H1 (cell line): ENCODE results near the gene ARHGAP21. TPM values are rescaled to one million over a fixed set of nuclear protein-coding genes. Genes with fewer than 3 reads are reported as not detected.
"Not testable (repeated sequence)": the region's sequence is repeated elsewhere in the genome, so short reads cannot be mapped to it uniquely, and the experiment has no call there.

Experiments used
- CTCF ChIA-PET: fragments of 300-600 bp; sonication (Branson Sonifier 250); formaldehyde crosslinking; loops from one replicate; lab custom pipeline; 2021; ENCODE audit not compliant: partially characterized antibody; lab: Charles Lee
- POLR2A ChIA-PET: fragments of 300-600 bp; sonication (Branson Sonifier 250); formaldehyde crosslinking; loops from one replicate; lab custom pipeline; 2021; ENCODE audit warnings: inconsistent platforms; ENCODE audit not compliant: partially characterized antibody; lab: Charles Lee
- DNase-seq, 2 experiments: peaks; one replicate each; pipeline versions ENCODE4 v3.0.0 to v3.0.0-alpha.2; 2010 to 2022; ENCODE audit warnings: low spot score in 2 of 2, low read depth in 1 of 2, mixed read lengths in 1 of 2
- FAIRE-seq: peaks from 2 replicates; lab custom pipeline; 2011; peaks lifted over from hg19 to GRCh38; lab: Jason Lieb, UNC
- H2AFZ ChIP-seq: 2 replicates; pipeline ENCODE4 v1.8.1; 2012; ENCODE audit warnings: low read length, inconsistent platforms
- H2AK5ac ChIP-seq: 2 replicates; pipeline ENCODE4 v1.6.1; 2013; ENCODE audit warnings: low read depth, low read length
- H2BK120ac ChIP-seq: replicated peaks from 2 replicates; pipeline ENCODE3; 2013; ENCODE audit warnings: low read depth, low read length, inconsistent platforms
- H2BK12ac ChIP-seq: 2 replicates; pipeline ENCODE4 v1.6.1; 2013; ENCODE audit warnings: low read depth, low read length
- H2BK15ac ChIP-seq: 2 replicates; pipeline ENCODE4 v1.6.1; 2013; ENCODE audit warnings: low read length
- H2BK20ac ChIP-seq: 2 replicates; pipeline ENCODE4 v1.6.1; 2013; ENCODE audit warnings: low read length
- H2BK5ac ChIP-seq: 2 replicates; pipeline ENCODE4 v1.6.1; 2013; ENCODE audit warnings: low read depth, low read length
- H3K14ac ChIP-seq: 2 replicates; pipeline ENCODE4 v1.6.1; 2013; ENCODE audit warnings: inconsistent platforms; ENCODE audit not compliant: insufficient read length
- H3K18ac ChIP-seq: 2 replicates; pipeline ENCODE4 v1.6.1; 2013; ENCODE audit warnings: low read length; ENCODE audit errors: extremely low read depth
- H3K23ac ChIP-seq: 2 replicates; pipeline ENCODE4 v1.6.1; 2013; ENCODE audit warnings: inconsistent platforms; ENCODE audit not compliant: insufficient read length
- H3K23me2 ChIP-seq: 2 replicates; pipeline ENCODE4 v1.6.1; 2013; ENCODE audit warnings: low read depth, low read length
- H3K27ac ChIP-seq: 2 replicates; pipeline ENCODE4 v1.6.1; 2011; ENCODE audit warnings: low read depth, low read length, inconsistent platforms
- H3K27me3 ChIP-seq, 4 experiments: replicated peaks in 1 of 4; 1 replicate in 1 of 4; 2 replicates in 3 of 4; pipeline versions ENCODE4 v1.6.1 to v1.8.1; 2011 to 2013; ENCODE audit warnings: low read length in 3 of 4, mild to moderate bottlenecking in 3 of 4, inconsistent platforms in 2 of 4, mixed read lengths in 2 of 4, moderate library complexity in 1 of 4; ENCODE audit not compliant: control insufficient read depth in 3 of 4, insufficient read depth in 3 of 4; ENCODE audit errors: extremely low read depth in 1 of 4
- H3K36me3 ChIP-seq, 4 experiments: 2 replicates each; pipeline versions ENCODE4 v1.6.1 to v1.8.1; 2011 to 2013; ENCODE audit warnings: mild to moderate bottlenecking in 4 of 4, low read length in 3 of 4, moderate library complexity in 2 of 4, control low read depth in 1 of 4, inconsistent platforms in 1 of 4; ENCODE audit not compliant: insufficient read depth in 4 of 4, control insufficient read depth in 2 of 4
- H3K4ac ChIP-seq: replicated peaks from 2 replicates; pipeline ENCODE3; 2013; ENCODE audit warnings: low read length, low read depth, mixed read lengths, inconsistent platforms; ENCODE audit not compliant: insufficient read length
- H3K4me1 ChIP-seq, 4 experiments: replicated peaks in 1 of 4; 1 replicate in 1 of 4; 2 replicates in 3 of 4; pipeline versions ENCODE4 v1.6.1 to v1.8.1; 2011 to 2013; ENCODE audit warnings: low read length in 3 of 4, inconsistent platforms in 2 of 4, mixed read lengths in 1 of 4; ENCODE audit not compliant: insufficient read depth in 4 of 4, control insufficient read depth in 3 of 4
- H3K4me2 ChIP-seq, 2 experiments: 2 replicates each; pipeline versions ENCODE4 v1.6.1 to v1.8.1; 2011 to 2013; ENCODE audit warnings: low read depth in 2 of 2, low read length in 2 of 2, control low read depth in 1 of 2, inconsistent platforms in 1 of 2, mild to moderate bottlenecking in 1 of 2; ENCODE audit not compliant: insufficient read depth in 1 of 2
- H3K4me3 ChIP-seq, 4 experiments: fragments of 200-600, 300-600 bp in 1 of 4; sonication (generic), shearing (Covaris generic), sonication (Bioruptor Twin) in 1 of 4; 2 replicates each; pipeline versions ENCODE4 v1.5.1 to v1.8.1; 2011 to 2016; ENCODE audit warnings: low read length in 4 of 4, low read depth in 3 of 4, control low read depth in 2 of 4, inconsistent platforms in 2 of 4, mild to moderate bottlenecking in 2 of 4, mixed read lengths in 1 of 4, moderate library complexity in 1 of 4; ENCODE audit not compliant: insufficient read depth in 2 of 4; ENCODE audit errors: extremely low read depth in 1 of 4
- H3K56ac ChIP-seq: replicated peaks from 2 replicates; pipeline ENCODE3; 2013; ENCODE audit warnings: low read depth, mild to moderate bottlenecking, mixed read lengths, low read length, inconsistent platforms; ENCODE audit not compliant: insufficient read length
- H3K79me1 ChIP-seq: 2 replicates; pipeline ENCODE4 v1.6.1; 2013; ENCODE audit warnings: low read depth, low read length, control low read depth
- H3K79me2 ChIP-seq, 2 experiments: 2 replicates each; pipeline versions ENCODE4 v1.6.1 to v1.8.1; 2012 to 2013; ENCODE audit warnings: low read length in 2 of 2, mild to moderate bottlenecking in 2 of 2, inconsistent platforms in 1 of 2; ENCODE audit not compliant: insufficient read depth in 2 of 2, control insufficient read depth in 1 of 2
- H3K9ac ChIP-seq, 4 experiments: replicated peaks in 1 of 4; 1 replicate in 1 of 4; 2 replicates in 3 of 4; pipeline versions ENCODE4 v1.6.1 to v1.8.1; 2011 to 2013; ENCODE audit warnings: low read depth in 3 of 4, low read length in 3 of 4, control low read depth in 2 of 4, mild to moderate bottlenecking in 2 of 4, moderate library complexity in 2 of 4, inconsistent platforms in 1 of 4; ENCODE audit errors: extremely low read depth in 1 of 4
- H3K9me3 ChIP-seq, 2 experiments: 2 replicates each; pipeline versions ENCODE4 v1.6.1 to v1.8.1; 2012 to 2013; ENCODE audit warnings: mild to moderate bottlenecking in 2 of 2, moderate library complexity in 2 of 2, control low read depth in 1 of 2, inconsistent platforms in 1 of 2, low read depth in 1 of 2, low read length in 1 of 2, mixed read lengths in 1 of 2; ENCODE audit not compliant: insufficient read depth in 2 of 2
- H4K20me1 ChIP-seq, 2 experiments: replicated peaks in 1 of 2; 2 replicates each; pipeline versions ENCODE3 to v1.8.1; 2011 to 2013; ENCODE audit warnings: inconsistent platforms in 2 of 2, low read length in 2 of 2, mild to moderate bottlenecking in 1 of 2; ENCODE audit not compliant: insufficient read depth in 2 of 2, control insufficient read depth in 1 of 2
- H4K5ac ChIP-seq: 2 replicates; pipeline ENCODE4 v1.6.1; 2013; ENCODE audit warnings: low read length, low read depth, mixed read lengths, inconsistent platforms; ENCODE audit not compliant: insufficient read length
- H4K8ac ChIP-seq: 2 replicates; pipeline ENCODE4 v1.8.0; 2013; ENCODE audit warnings: mild to moderate bottlenecking, moderate library complexity, low read length, inconsistent platforms; ENCODE audit not compliant: insufficient read depth; ENCODE audit errors: extremely low read depth
- H4K91ac ChIP-seq: replicated peaks from 2 replicates; pipeline ENCODE3; 2013; ENCODE audit warnings: low read length, mixed read lengths, inconsistent platforms; ENCODE audit not compliant: insufficient read length
- WGBS, 2 experiments: shearing (Covaris generic) in 1 of 2; methylation state at CpG; one replicate each; pipeline versions ENCODE4 v1.1.6 to v1.1.7; 2013 to 2015; ENCODE audit warnings: low lambda C conversion rate in 2 of 2, mixed read lengths in 2 of 2, inconsistent platforms in 1 of 2, low coverage in 1 of 2, missing lambda C conversion rate in 1 of 2; ENCODE audit not compliant: insufficient replicate concordance in 2 of 2, insufficient coverage in 1 of 2, insufficient read length in 1 of 2; ENCODE audit errors: extremely low coverage in 1 of 2, missing lambda C conversion rate in 1 of 2; 5-methylcytosine and 5-hydroxymethylcytosine counted together
- polyA plus RNA-seq, 7 experiments: library from polyadenylated mRNA; depleted of rRNA in 3 of 7; stranded (reverse) in 5 of 7; unstranded in 2 of 7; fragments of >200 nt in 5 of 7; fragments of 200-250 nt in 2 of 7; gene quantifications; 1 replicate in 5 of 7; 2 replicates in 1 of 7; 4 replicates in 1 of 7; pipeline versions ENCODE4 v1.2.1 to v1.2.3, GENCODE V29; 2011 to 2013; ENCODE audit warnings: missing spikeins in 2 of 7, mixed read lengths in 2 of 7
- total RNA-seq: library from RNA; stranded (reverse); fragmentation: NEBNext Ultra II Directional; extraction: Animal tissue kit (Norgen Biotek cat#: 25700); gene quantifications from 2 replicates; pipeline ENCODE4 v1.2.1, GENCODE V29; 2021

The ARHGAP21 gene
- total and polyA plus RNA-seq, 2 of the 8 experiments (the other 6 are each of a cell fraction or from before 2014, with no cell fraction given): 14.4 to 35.3 TPM

DNA sequence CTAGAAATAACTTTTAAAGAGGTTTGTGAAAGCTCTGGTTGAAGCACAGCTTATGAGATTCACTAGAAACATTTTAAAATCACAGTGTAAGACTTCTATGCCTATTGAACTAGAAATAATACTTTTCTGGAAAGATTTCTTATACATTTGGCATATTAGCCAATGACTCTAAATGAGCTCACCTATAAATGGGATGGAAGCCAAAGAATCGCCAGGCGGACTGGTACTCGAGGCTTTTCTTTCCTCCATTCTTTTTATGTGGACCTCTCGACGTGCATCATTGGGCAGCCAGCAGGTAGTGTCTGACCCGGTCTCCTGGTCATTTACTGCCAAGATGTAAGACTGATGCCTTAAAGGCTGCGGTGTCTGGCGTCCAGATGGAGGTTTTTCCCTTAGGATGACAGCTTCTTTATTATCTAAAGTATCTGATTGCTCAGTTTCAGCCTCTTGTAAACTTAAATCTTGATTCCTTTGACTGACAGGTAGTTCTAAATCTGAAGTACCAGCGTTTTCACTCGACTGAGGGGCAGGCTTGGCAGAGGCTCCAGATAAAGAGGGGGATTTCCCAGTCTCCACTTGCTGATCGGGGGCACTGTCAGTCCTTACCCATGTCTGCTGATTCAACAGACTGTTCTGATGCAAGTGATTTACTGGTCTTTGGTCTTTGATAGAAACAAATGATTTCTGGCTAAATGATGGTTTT, 104.2 kb downstream of the ARHGAP21 start:
- H3K27me3 ChIP-seq, FAIRE-seq, H2AK5ac ChIP-seq, H3K4me3 ChIP-seq, H3K23ac ChIP-seq, H2BK120ac ChIP-seq, H3K27ac ChIP-seq, H3K79me2 ChIP-seq, H3K23me2 ChIP-seq, H2BK15ac ChIP-seq, H4K20me1 ChIP-seq, H3K4me2 ChIP-seq, H3K79me1 ChIP-seq, H4K5ac ChIP-seq, H3K56ac ChIP-seq, H3K9ac ChIP-seq, H3K36me3 ChIP-seq, H3K4me1 ChIP-seq, H3K9me3 ChIP-seq, DNase-seq, H3K18ac ChIP-seq, H2BK12ac ChIP-seq, POLR2A ChIA-PET, H2BK5ac ChIP-seq, H3K4ac ChIP-seq, CTCF ChIA-PET, H4K8ac ChIP-seq, H2AFZ ChIP-seq, H2BK20ac ChIP-seq, H4K91ac ChIP-seq, H3K14ac ChIP-seq: not testable (repeated sequence)
- WGBS, 2 experiments: 89% methylated on average over 11 of the region's 11 CpGs; no CpG with 5 or more reads in 1 of the 2 experiments
